Peyer's patch (tissue), 4 donors: Measurements from ENCODE around the gene ST8SIA1.

Source experiments
- CTCF ChIP-seq, 6 experiments: fragments of 450-650 bp in 4 of 6; fragments of 200-600 bp in 2 of 6; sonication (generic) in 1 of 6; IDR thresholded peaks; one replicate each; pipeline ENCODE4 v1.5.1; 2017 to 2019; ENCODE audit warnings: antibody characterized with exemption in 6 of 6, mild to moderate bottlenecking in 3 of 6, moderate library complexity in 1 of 6
- POLR2A ChIP-seq, 2 donors: fragments of 450-650 bp; IDR thresholded peaks; one replicate each; pipeline ENCODE4 v1.5.1; 2017; ENCODE audit warnings: antibody characterized with exemption in 2 of 2, mild to moderate bottlenecking in 2 of 2, moderate library complexity in 2 of 2

GRCh38 chr12:22275843-22276242 is 58.7 kb downstream of the ST8SIA1 start:
- TF ChIP-seq CTCF (IDR thresholded peaks at IDR 0.05) (no peak), POLR2A (IDR thresholded peaks at IDR 0.05) (no peak)
